ENCODE results near the gene CASS4. TPM values are rescaled to one million over a fixed set of nuclear protein-coding genes. Genes with fewer than 3 reads are reported as not detected.

The CASS4 gene
- total RNA-seq, 1 donor from 2014 or later: not detected

- no peak overlapping the region for H3K4me3 ChIP-seq (ENCODE audit: low read depth, low read length)
- TF ChIP-seq CTCF (IDR thresholded peaks at IDR 0.05; ENCODE audit: insufficient read depth, low read length, severe bottlenecking): no peak
- DNase-seq (ENCODE audit: low read depth): peak; percentile 44
- H3K36me3 ChIP-seq (ENCODE audit: control insufficient read depth, insufficient read depth, low read length): no peaks in the 10 kb centered on the region
- no peak for FAIRE-seq
- H3K27me3 ChIP-seq (ENCODE audit: control insufficient read depth, insufficient read depth, low read length): no peaks in the 10 kb centered on the region
Measured at GRCh38 chr20:56422076-56422823, 10.2 kb downstream of the CASS4 start.

GRCh38 chr20:56422824-56423189 lies 10.7 kb downstream of the CASS4 start:
- Histone ChIP-seq H3K36me3 (ENCODE audit: control insufficient read depth, insufficient read depth, low read length) (no peaks in the 10 kb centered on the region), H3K27me3 (ENCODE audit: control insufficient read depth, insufficient read depth, low read length) (no peaks in the 10 kb centered on the region), H3K4me3 (ENCODE audit: low read depth, low read length) (no peak overlapping the region)
- FAIRE-seq (no peak), DNase-seq (ENCODE audit: low read depth) (no peak)
- TF ChIP-seq CTCF (IDR thresholded peaks at IDR 0.05; ENCODE audit: insufficient read depth, low read length, severe bottlenecking): no peak

GRCh38 chr20:56423211-56423610 lies 11.2 kb downstream of the CASS4 start:
- DNase-seq (ENCODE audit: low read depth) (no peak), FAIRE-seq (no peak)
- Histone ChIP-seq H3K4me3 (ENCODE audit: low read depth, low read length) (no peak overlapping the region), H3K27me3 (ENCODE audit: control insufficient read depth, insufficient read depth, low read length) (no peaks in the 10 kb centered on the region), H3K36me3 (ENCODE audit: control insufficient read depth, insufficient read depth, low read length) (no peaks in the 10 kb centered on the region)
- TF ChIP-seq CTCF (IDR thresholded peaks at IDR 0.05; ENCODE audit: insufficient read depth, low read length, severe bottlenecking): no peak

- no peak for TF ChIP-seq CTCF (IDR thresholded peaks at IDR 0.05; ENCODE audit: insufficient read depth, low read length, severe bottlenecking)
- no peak for FAIRE-seq
Measured at GRCh38 chr20:56423886-56424285, 11.8 kb downstream of the CASS4 start.

GRCh38 chr20:56424931-56425330 lies 12.9 kb downstream of the CASS4 start:
- FAIRE-seq: no peak
- no peak for DNase-seq (ENCODE audit: low read depth)
- Histone ChIP-seq H3K27me3 (ENCODE audit: control insufficient read depth, insufficient read depth, low read length) (no peaks in the 10 kb centered on the region), H3K36me3 (ENCODE audit: control insufficient read depth, insufficient read depth, low read length) (no peaks in the 10 kb centered on the region), H3K4me3 (ENCODE audit: low read depth, low read length) (no peak overlapping the region)
- TF ChIP-seq CTCF (IDR thresholded peaks at IDR 0.05; ENCODE audit: insufficient read depth, low read length, severe bottlenecking): no peak

More at GRCh38 chr20:56423886-56424285, 11.8 kb downstream of the CASS4 start:
- no peaks in the 10 kb centered on the region for H3K36me3 ChIP-seq (ENCODE audit: control insufficient read depth, insufficient read depth, low read length)
- DNase-seq (ENCODE audit: low read depth): no peak
- H3K4me3 ChIP-seq (ENCODE audit: low read depth, low read length): no peak overlapping the region
- H3K27me3 ChIP-seq (ENCODE audit: control insufficient read depth, insufficient read depth, low read length): no peaks in the 10 kb centered on the region

- Histone ChIP-seq H3K36me3 (ENCODE audit: control insufficient read depth, insufficient read depth, low read length) (no peaks in the 10 kb centered on the region), H3K27me3 (ENCODE audit: control insufficient read depth, insufficient read depth, low read length) (no peaks in the 10 kb centered on the region), H3K4me3 (ENCODE audit: low read depth, low read length) (no peak overlapping the region)
- DNase-seq (ENCODE audit: low read depth): no peak
- no peak for FAIRE-seq
- no peak for TF ChIP-seq CTCF (IDR thresholded peaks at IDR 0.05; ENCODE audit: insufficient read depth, low read length, severe bottlenecking)
Measured at GRCh38 chr20:56426026-56426425, 14.0 kb downstream of the CASS4 start.
